Suprapubic skin (tissue), 4 donors: ENCODE measurements around the gene ELAVL2.

ENCODE experiments used
- EP300 ChIP-seq: sonication (generic); formaldehyde crosslinking; IDR thresholded peaks from one replicate; pipeline ENCODE4 v1.6.1; 2017; ENCODE audit warnings: antibody characterized with exemption
- POLR2A ChIP-seq, 2 donors: fragments of 450-650 bp; IDR thresholded peaks; one replicate each; pipeline ENCODE4 v1.6.1; 2017; ENCODE audit warnings: antibody characterized with exemption in 2 of 2, mild to moderate bottlenecking in 2 of 2, moderate library complexity in 2 of 2
- POLR2AphosphoS5 ChIP-seq, 3 donors: sonication (generic); formaldehyde crosslinking; IDR thresholded peaks; one replicate each; pipeline ENCODE4 v1.6.1; 2017; ENCODE audit warnings: antibody characterized with exemption in 3 of 3
- TF ChIP-seq, protein P1 (sequence below), 2 donors: fragments of 200-600 bp in 1 of 2; fragments of 450-650 bp in 1 of 2; sonication (generic) in 1 of 2; IDR thresholded peaks; one replicate each; pipeline ENCODE4 v1.5.1; 2016 to 2019; ENCODE audit warnings: antibody characterized with exemption in 2 of 2, mild to moderate bottlenecking in 1 of 2, moderate library complexity in 1 of 2

DNA sequence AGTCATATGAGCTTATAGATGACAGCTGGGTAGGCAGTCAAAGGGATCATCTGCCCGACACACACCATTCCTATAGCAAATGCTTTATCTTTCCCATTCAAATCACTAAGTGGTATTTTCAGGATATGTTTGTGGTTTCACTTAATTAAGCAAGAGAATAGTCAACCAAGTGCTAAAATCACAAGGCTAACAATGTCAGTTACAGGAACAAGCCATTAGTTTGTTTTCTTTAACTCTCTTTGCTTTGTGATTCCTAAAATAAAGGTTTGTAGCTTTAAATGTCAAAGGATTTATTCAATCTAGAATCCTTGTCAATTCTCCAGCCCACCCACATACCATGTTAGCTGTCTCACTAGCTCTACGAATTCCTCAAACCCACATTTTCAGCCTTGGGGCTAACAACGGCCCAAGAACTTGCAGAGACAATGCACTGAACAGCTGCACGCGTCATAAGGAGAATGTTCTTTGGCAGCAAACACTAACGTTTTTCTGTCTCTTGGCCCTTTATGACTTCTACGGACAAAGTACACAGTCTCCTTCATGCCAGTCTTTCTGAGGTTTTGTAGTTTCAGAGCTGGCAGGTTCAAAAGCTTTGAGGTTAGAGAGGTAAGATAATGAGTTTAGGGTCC is 56.6 kb downstream of the ELAVL2 start:
- TF ChIP-seq, protein P1, sequence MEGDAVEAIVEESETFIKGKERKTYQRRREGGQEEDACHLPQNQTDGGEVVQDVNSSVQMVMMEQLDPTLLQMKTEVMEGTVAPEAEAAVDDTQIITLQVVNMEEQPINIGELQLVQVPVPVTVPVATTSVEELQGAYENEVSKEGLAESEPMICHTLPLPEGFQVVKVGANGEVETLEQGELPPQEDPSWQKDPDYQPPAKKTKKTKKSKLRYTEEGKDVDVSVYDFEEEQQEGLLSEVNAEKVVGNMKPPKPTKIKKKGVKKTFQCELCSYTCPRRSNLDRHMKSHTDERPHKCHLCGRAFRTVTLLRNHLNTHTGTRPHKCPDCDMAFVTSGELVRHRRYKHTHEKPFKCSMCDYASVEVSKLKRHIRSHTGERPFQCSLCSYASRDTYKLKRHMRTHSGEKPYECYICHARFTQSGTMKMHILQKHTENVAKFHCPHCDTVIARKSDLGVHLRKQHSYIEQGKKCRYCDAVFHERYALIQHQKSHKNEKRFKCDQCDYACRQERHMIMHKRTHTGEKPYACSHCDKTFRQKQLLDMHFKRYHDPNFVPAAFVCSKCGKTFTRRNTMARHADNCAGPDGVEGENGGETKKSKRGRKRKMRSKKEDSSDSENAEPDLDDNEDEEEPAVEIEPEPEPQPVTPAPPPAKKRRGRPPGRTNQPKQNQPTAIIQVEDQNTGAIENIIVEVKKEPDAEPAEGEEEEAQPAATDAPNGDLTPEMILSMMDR (IDR thresholded peaks at IDR 0.05): no peak
- TF ChIP-seq POLR2A (IDR thresholded peaks at IDR 0.05) (no peak), EP300 (no peak), POLR2AphosphoS5 (IDR thresholded peaks at IDR 0.05) (no peak)
